Caco-2 (cell line): Measurements from ENCODE around the gene CREBL2. TPM values are rescaled to one million over a fixed set of nuclear protein-coding genes. Genes with fewer than 3 reads are reported as not detected.
"Not testable (repeated sequence)": the region's sequence is repeated elsewhere in the genome, so short reads cannot be mapped to it uniquely, and the experiment has no call there.

Source experiments
- BruUV-seq: library from RNA; stranded (reverse); fragments of 400-500 nt; replicated peaks from 2 replicates; lab custom pipeline; 2021; lab: Mats Ljungman, UMichigan
- CTCF ChIA-PET: fragments of 300-600 bp; sonication (Branson Sonifier 250); formaldehyde crosslinking; loops from one replicate; lab custom pipeline; 2022; ENCODE audit warnings: antibody characterized with exemption; lab: Charles Lee
- POLR2A ChIA-PET: fragments of 300-600 bp; sonication (Branson Sonifier 250); formaldehyde crosslinking; loops from one replicate; lab custom pipeline; 2022; ENCODE audit warnings: antibody characterized with exemption; lab: Charles Lee
- DNase-seq, 2 experiments: peaks; one replicate each; pipeline versions ENCODE4 v3.0.0 to v3.0.0-alpha.2; 2020 to 2022
- H3K27me3 ChIP-seq: replicated peaks from 2 replicates; pipeline ENCODE4 v1.6.0; 2011; ENCODE audit warnings: low read length; ENCODE audit not compliant: control insufficient read depth, insufficient read depth
- H3K36me3 ChIP-seq: 2 replicates; pipeline ENCODE4 v1.5.1; 2011; ENCODE audit warnings: low read length; ENCODE audit not compliant: control insufficient read depth, insufficient read depth
- H3K4me1 ChIP-seq: fragments of 250-450 bp; sonication (Bioruptor Pico); 2 replicates; pipeline ENCODE4 v1.5.1; 2020; ENCODE audit warnings: mild to moderate bottlenecking
- H3K4me3 ChIP-seq: 2 replicates; pipeline ENCODE4 v1.5.1; 2011; ENCODE audit warnings: low read depth, mild to moderate bottlenecking, control low read depth, low read length
- H3K9me3 ChIP-seq: fragments of 250-450 bp; sonication (Bioruptor Pico); 2 replicates; pipeline ENCODE4 v1.5.1; 2020; ENCODE audit warnings: mild to moderate bottlenecking, moderate library complexity
- H3K27ac Mint-ChIP-seq: one replicate; pipeline ENCODE4 v1.8.0; 2022; ENCODE audit warnings: mixed read lengths; ENCODE audit not compliant: unreplicated experiment
- H3K27me3 Mint-ChIP-seq: one replicate; pipeline ENCODE4 v1.8.0; 2022; ENCODE audit warnings: mixed read lengths; ENCODE audit not compliant: insufficient read depth, unreplicated experiment
- H3K36me3 Mint-ChIP-seq: one replicate; pipeline ENCODE4 v1.8.0; 2022; ENCODE audit warnings: mild to moderate bottlenecking, mixed read lengths; ENCODE audit not compliant: insufficient read depth, unreplicated experiment
- H3K4me1 Mint-ChIP-seq: one replicate; pipeline ENCODE4 v1.8.0; 2022; ENCODE audit warnings: low read depth, mixed read lengths; ENCODE audit not compliant: unreplicated experiment
- H3K4me3 Mint-ChIP-seq: one replicate; pipeline ENCODE4 v1.8.0; 2022; ENCODE audit warnings: mild to moderate bottlenecking, moderate library complexity, mixed read lengths; ENCODE audit not compliant: unreplicated experiment
- H3K9me3 Mint-ChIP-seq: one replicate; pipeline ENCODE4 v1.8.0; 2022; ENCODE audit warnings: mixed read lengths; ENCODE audit not compliant: unreplicated experiment
- intact Hi-C: fragments of 100-400 bp; cut with micrococcal nuclease; formaldehyde crosslinking; loops from one replicate; pipeline ENCODE4 v1.10.0; 2022; ENCODE audit not compliant: unreplicated experiment
- total RNA-seq: library from RNA; stranded (reverse); gene quantifications from 2 replicates; pipeline ENCODE4 v1.2.3, GENCODE V29; 2022
- TF ChIP-seq, protein P1 (sequence below), 2 experiments: fragments of 200-600 bp in 1 of 2; IDR thresholded peaks; 1 replicate in 1 of 2; 2 replicates in 1 of 2; pipeline versions ENCODE4 v1.5.1 to v1.8.0; 2011 to 2022; ENCODE audit warnings: antibody characterized with exemption in 1 of 2, control low read depth in 1 of 2, inconsistent platforms in 1 of 2, low read depth in 1 of 2, low read length in 1 of 2, mild to moderate bottlenecking in 1 of 2, moderate library complexity in 1 of 2; ENCODE audit not compliant: insufficient read depth in 1 of 2, severe bottlenecking in 1 of 2, unreplicated experiment in 1 of 2

CREBL2 gene
- total RNA-seq, 1 experiment from 2014 or later = 26.3 TPM

GRCh38 chr12:12651752-12652151 lies 40.1 kb downstream of the CREBL2 start:
- Histone ChIP-seq H3K4me1 (no peaks in the 10 kb centered on the region), H3K9me3 (peaks cover 28% of the 10 kb centered on the region), H3K27me3 (no peaks in the 10 kb centered on the region), H3K4me3 (no peak overlapping the region), H3K36me3 (no peaks in the 10 kb centered on the region)
- no peak overlapping the region for H3K27ac Mint-ChIP-seq
- H3K9me3 Mint-ChIP-seq = peaks cover 57% of the 10 kb centered on the region
- no peaks in the 10 kb centered on the region for H3K4me1 Mint-ChIP-seq
- no peaks in the 10 kb centered on the region for H3K27me3 Mint-ChIP-seq
- TF ChIP-seq, protein P1, sequence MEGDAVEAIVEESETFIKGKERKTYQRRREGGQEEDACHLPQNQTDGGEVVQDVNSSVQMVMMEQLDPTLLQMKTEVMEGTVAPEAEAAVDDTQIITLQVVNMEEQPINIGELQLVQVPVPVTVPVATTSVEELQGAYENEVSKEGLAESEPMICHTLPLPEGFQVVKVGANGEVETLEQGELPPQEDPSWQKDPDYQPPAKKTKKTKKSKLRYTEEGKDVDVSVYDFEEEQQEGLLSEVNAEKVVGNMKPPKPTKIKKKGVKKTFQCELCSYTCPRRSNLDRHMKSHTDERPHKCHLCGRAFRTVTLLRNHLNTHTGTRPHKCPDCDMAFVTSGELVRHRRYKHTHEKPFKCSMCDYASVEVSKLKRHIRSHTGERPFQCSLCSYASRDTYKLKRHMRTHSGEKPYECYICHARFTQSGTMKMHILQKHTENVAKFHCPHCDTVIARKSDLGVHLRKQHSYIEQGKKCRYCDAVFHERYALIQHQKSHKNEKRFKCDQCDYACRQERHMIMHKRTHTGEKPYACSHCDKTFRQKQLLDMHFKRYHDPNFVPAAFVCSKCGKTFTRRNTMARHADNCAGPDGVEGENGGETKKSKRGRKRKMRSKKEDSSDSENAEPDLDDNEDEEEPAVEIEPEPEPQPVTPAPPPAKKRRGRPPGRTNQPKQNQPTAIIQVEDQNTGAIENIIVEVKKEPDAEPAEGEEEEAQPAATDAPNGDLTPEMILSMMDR (IDR thresholded peaks at IDR 0.05; ENCODE audit: insufficient read depth in 1 of 2, low read depth in 1 of 2, low read length in 1 of 2, severe bottlenecking in 1 of 2, unreplicated experiment in 1 of 2) = no peak
- BruUV-seq = no TSS peak
- CTCF ChIA-PET = no interaction called here
- H3K4me3 Mint-ChIP-seq = no peak overlapping the region
- peaks cover 12% of the 10 kb centered on the region for H3K36me3 Mint-ChIP-seq
- no peak for DNase-seq
- POLR2A ChIA-PET = no interaction called here
- intact Hi-C loops = loop anchor here (10.0 kb wide), 1 partner anchor 147 kb away; no protein-coding TSS in a partner anchor

- Mint-ChIP-seq H3K9me3 (peaks cover 47% of the 10 kb centered on the region), H3K36me3 (peaks cover 12% of the 10 kb centered on the region)
- H3K27me3 Mint-ChIP-seq, BruUV-seq, H3K4me1 Mint-ChIP-seq, H3K4me3 ChIP-seq, H3K36me3 ChIP-seq, DNase-seq, H3K4me3 Mint-ChIP-seq, CTCF ChIA-PET, POLR2A ChIA-PET, H3K27ac Mint-ChIP-seq, H3K27me3 ChIP-seq, H3K4me1 ChIP-seq: not testable (repeated sequence)
- intact Hi-C loops = loop anchor here (10.0 kb wide), 1 partner anchor 148 kb away; no protein-coding TSS in a partner anchor
- peaks cover 23% of the 10 kb centered on the region for H3K9me3 ChIP-seq
Measured at GRCh38 chr12:12652704-12653103, 41.0 kb downstream of the CREBL2 start.

DNA sequence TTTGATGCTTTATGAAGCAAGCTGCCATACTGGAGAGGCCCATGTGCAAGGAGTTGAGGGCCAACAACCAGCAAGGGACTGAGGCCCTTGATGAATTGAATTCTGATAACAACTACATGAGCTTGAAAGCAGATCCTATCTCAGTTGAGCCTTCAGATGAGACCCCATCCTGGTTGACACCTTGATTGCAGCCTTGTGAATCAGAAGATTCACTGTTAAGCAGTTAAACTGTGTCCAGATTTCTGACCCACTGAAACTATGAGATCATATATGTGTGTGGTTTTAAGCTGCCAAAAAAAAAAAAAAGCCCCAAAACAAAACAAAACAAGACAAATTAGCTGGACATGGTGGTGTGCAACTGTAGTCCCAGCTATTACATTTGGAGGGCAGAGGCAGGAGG lies 42.2 kb downstream of the CREBL2 start:
- intact Hi-C loops = loop anchor here (10.0 kb wide), 1 partner anchor 149 kb away; no protein-coding TSS in a partner anchor
- Mint-ChIP-seq H3K36me3 (peaks cover 4% of the 10 kb centered on the region), H3K27me3 (no peaks in the 10 kb centered on the region), H3K4me1 (no peaks in the 10 kb centered on the region), H3K27ac (no peak overlapping the region), H3K4me3 (no peak overlapping the region), H3K9me3 (peaks cover 35% of the 10 kb centered on the region)
- Histone ChIP-seq H3K4me3 (no peak overlapping the region), H3K9me3 (peaks cover 11% of the 10 kb centered on the region), H3K27me3 (no peaks in the 10 kb centered on the region), H3K4me1 (no peaks in the 10 kb centered on the region), H3K36me3 (no peaks in the 10 kb centered on the region)
- TF ChIP-seq, protein P1 (IDR thresholded peaks at IDR 0.05; ENCODE audit: insufficient read depth in 1 of 2, low read depth in 1 of 2, low read length in 1 of 2, severe bottlenecking in 1 of 2, unreplicated experiment in 1 of 2) = no peak
- ChIA-PET CTCF (interaction anchor here (0.7 kb wide), 1 partner anchor 251 kb away, joined by 4 read pairs; no protein-coding TSS in a partner anchor), POLR2A (no interaction called here)
- DNase-seq = no peak
- BruUV-seq = no TSS peak
